DOHH2 (cell line): ENCODE results near the gene ANKS1B.
"Not testable (repeated sequence)": the region's sequence is repeated elsewhere in the genome, so short reads cannot be mapped to it uniquely, and the experiment has no call there.

Experiments used
- H3F3A ChIP-seq: fragments of 200-600 bp; sonication (generic), shearing (Covaris generic); 2 replicates; pipeline ENCODE4 v1.6.0; 2016; ENCODE audit warnings: antibody characterized with exemption, mild to moderate bottlenecking; ENCODE audit not compliant: control insufficient read depth, insufficient read depth
- H3K27ac ChIP-seq: fragments of 200-600 bp; sonication (generic); 2 replicates; pipeline ENCODE4 v1.5.1; 2014; ENCODE audit warnings: low read depth, mild to moderate bottlenecking, low read length, moderate library complexity
- H3K27me3 ChIP-seq: fragments of 200-600 bp; sonication (generic); 2 replicates; pipeline ENCODE4 v1.6.1; 2014; ENCODE audit warnings: mild to moderate bottlenecking, low read length, mixed read lengths; ENCODE audit not compliant: control insufficient read depth
- H3K36me3 ChIP-seq: fragments of 200-600 bp; sonication (generic); 2 replicates; pipeline ENCODE4 v1.6.1; 2014; ENCODE audit warnings: mild to moderate bottlenecking, low read length, moderate library complexity, mixed read lengths; ENCODE audit not compliant: control insufficient read depth
- H3K4me1 ChIP-seq: fragments of 200-600 bp; sonication (generic); 2 replicates; pipeline ENCODE4 v1.6.1; 2014; ENCODE audit warnings: mild to moderate bottlenecking, low read length, mixed read lengths; ENCODE audit not compliant: control insufficient read depth
- H3K4me2 ChIP-seq: fragments of 200-600 bp; sonication (generic); 2 replicates; pipeline ENCODE4 v1.6.0; 2014; ENCODE audit warnings: mild to moderate bottlenecking, low read length, moderate library complexity
- H3K4me3 ChIP-seq: fragments of 200-600 bp; sonication (generic); 2 replicates; pipeline ENCODE4 v1.5.1; 2014; ENCODE audit warnings: mild to moderate bottlenecking, low read length, mixed read lengths
- H3K79me2 ChIP-seq: fragments of 200-600 bp; sonication (generic); 2 replicates; pipeline ENCODE4 v1.6.1; 2014; ENCODE audit warnings: mild to moderate bottlenecking, low read length, mixed read lengths; ENCODE audit not compliant: control insufficient read depth
- H3K9me2 ChIP-seq: fragments of 200-600 bp; sonication (generic); replicated peaks from 2 replicates; pipeline ENCODE4 v1.6.1; 2014; ENCODE audit warnings: mild to moderate bottlenecking, low read length, mixed read lengths; ENCODE audit not compliant: control insufficient read depth
- H3K9me3 ChIP-seq: fragments of 200-600 bp; sonication (generic); 2 replicates; pipeline ENCODE4 v1.6.1; 2014; ENCODE audit warnings: antibody characterized with exemption, low read length, mixed read lengths; ENCODE audit not compliant: control insufficient read depth, insufficient read depth
- H4K20me1 ChIP-seq: fragments of 200-600 bp; sonication (generic); 2 replicates; pipeline ENCODE4 v1.6.0; 2014; ENCODE audit warnings: low read depth, mild to moderate bottlenecking, antibody characterized with exemption, low read length, moderate library complexity; ENCODE audit not compliant: control insufficient read depth, insufficient read depth
- CTCF ChIP-seq: fragments of 200-600 bp; sonication (generic); IDR thresholded peaks from one replicate; pipeline ENCODE4 v1.5.1; 2014; ENCODE audit warnings: antibody characterized with exemption, mild to moderate bottlenecking, low read depth, low read length; ENCODE audit not compliant: poor library complexity, severe bottlenecking
- EZH2phosphoT487 ChIP-seq: fragments of 200-600 bp; sonication (generic); IDR thresholded peaks from 2 replicates; pipeline ENCODE4 v1.6.1; 2017; ENCODE audit warnings: borderline replicate concordance, mild to moderate bottlenecking, antibody characterized with exemption, low read length, moderate library complexity, mixed read lengths

Gene ANKS1B

GRCh38 chr12:99804715-99805114, 180.0 kb downstream of the ANKS1B start:
- H3K79me2 ChIP-seq: no peaks in the 10 kb centered on the region
- H3K9me3 ChIP-seq: no peaks in the 10 kb centered on the region
- no peaks in the 10 kb centered on the region for H3K36me3 ChIP-seq
- no peaks in the 10 kb centered on the region for H3K27me3 ChIP-seq
- no peaks in the 10 kb centered on the region for H3F3A ChIP-seq
- no peak overlapping the region for H3K4me3 ChIP-seq
- no peaks in the 10 kb centered on the region for H3K4me1 ChIP-seq
- H3K4me2 ChIP-seq: no peak overlapping the region
- no peak overlapping the region for H3K27ac ChIP-seq
- no peaks in the 10 kb centered on the region for H4K20me1 ChIP-seq
- TF ChIP-seq EZH2phosphoT487: no peak
- H3K9me2 ChIP-seq: no peaks in the 10 kb centered on the region

- Histone ChIP-seq H3K9me3 (no peaks in the 10 kb centered on the region), H3K4me2 (no peak overlapping the region), H3K27me3 (no peaks in the 10 kb centered on the region), H3K79me2 (no peaks in the 10 kb centered on the region), H3K4me1 (no peaks in the 10 kb centered on the region), H3K9me2 (no peaks in the 10 kb centered on the region), H3K36me3 (no peaks in the 10 kb centered on the region), H3F3A (no peaks in the 10 kb centered on the region), H4K20me1 (no peaks in the 10 kb centered on the region), H3K4me3 (no peak overlapping the region), H3K27ac (no peak overlapping the region)
- no peak for TF ChIP-seq EZH2phosphoT487
- TF ChIP-seq CTCF: no peak
These were observed 184.1 kb downstream of the ANKS1B start for GRCh38 chr12:99800605-99801004.

GRCh38 chr12:99797931-99798330, 186.8 kb downstream of the ANKS1B start:
- H3K9me2 ChIP-seq, H3K79me2 ChIP-seq, H3K27me3 ChIP-seq, H3K27ac ChIP-seq, H4K20me1 ChIP-seq, H3K4me1 ChIP-seq, H3F3A ChIP-seq, H3K9me3 ChIP-seq, H3K4me2 ChIP-seq, H3K4me3 ChIP-seq, H3K36me3 ChIP-seq: not testable (repeated sequence)

- H3K4me2 ChIP-seq: no peak overlapping the region
- no peak overlapping the region for H3K4me3 ChIP-seq
- H3F3A ChIP-seq: peaks cover 3% of the 10 kb centered on the region; the same call in 1 of the 2 replicates
- H3K27me3 ChIP-seq: no peaks in the 10 kb centered on the region
- H3K4me1 ChIP-seq: peaks cover 20% of the 10 kb centered on the region
- H4K20me1 ChIP-seq: no peaks in the 10 kb centered on the region
- H3K27ac ChIP-seq: no peak overlapping the region
- H3K9me2 ChIP-seq: no peaks in the 10 kb centered on the region
- H3K9me3 ChIP-seq: peaks cover 8% of the 10 kb centered on the region; the same call in 1 of the 2 replicates
- no peak for TF ChIP-seq EZH2phosphoT487
- no peak for TF ChIP-seq CTCF
- no peaks in the 10 kb centered on the region for H3K36me3 ChIP-seq
- no peaks in the 10 kb centered on the region for H3K79me2 ChIP-seq
These were observed 201.3 kb downstream of the ANKS1B start for GRCh38 chr12:99783421-99783820.
